K562 (cell line): ENCODE results near the gene SND1. TPM values are rescaled to one million over a fixed set of nuclear protein-coding genes. Genes with fewer than 3 reads are reported as not detected.
A peak's percentile ranks its signal among the peaks of the same experiment; 100 is the strongest.

ENCODE experiments used
- ATAC-seq: fragments of 200-7000 bp; cut with Tn5 transposase; 3 replicates; pipeline ENCODE4 v1.9.1; 2020; ENCODE audit warnings: moderate library complexity
- BruUV-seq: library from RNA; stranded (reverse); fragments of 400-500 nt; replicated peaks from 2 replicates; lab custom pipeline; 2021; lab: Mats Ljungman, UMichigan
- CTCF ChIA-PET: fragments of 300-600 bp; formaldehyde crosslinking; extraction: SDS; loops from one replicate; lab custom pipeline; 2021; ENCODE audit warnings: low intra/inter-chr PET ratio; lab: Yijun Ruan, JAX
- POLR2A ChIA-PET: fragments of 300-600, 350-650 bp; sonication (Branson Sonifier 250); formaldehyde crosslinking; extraction: SDS; loops from one replicate; lab custom pipeline; 2021; ENCODE audit warnings: antibody characterized with exemption, inconsistent platforms; lab: Yijun Ruan, JAX
- DNase-seq, 4 experiments: peaks; one replicate each; pipeline versions ENCODE4 v3.0.0 to v3.0.0-alpha.2; 2011 to 2018; ENCODE audit warnings: low spot score in 3 of 4, mixed read lengths in 3 of 4; ENCODE audit errors: extremely low read depth in 1 of 4
- FAIRE-seq: peaks from 2 replicates; lab custom pipeline; 2011; peaks lifted over from hg19 to GRCh38; lab: Jason Lieb, UNC
- H2AFZ ChIP-seq: 2 replicates; pipeline ENCODE4 v1.6.0; 2011; ENCODE audit warnings: low read depth, low read length, control low read depth, inconsistent platforms
- H3K27ac ChIP-seq: fragments of 200-600 bp; 3 replicates; pipeline ENCODE4 v1.8.0; 2011; ENCODE audit warnings: low read depth, mild to moderate bottlenecking, control low read depth, inconsistent platforms, low read length, moderate library complexity, mixed read lengths; ENCODE audit errors: extremely low read depth
- H3K27me3 ChIP-seq, 2 experiments: fragments of 300-600 bp in 1 of 2; 2 replicates in 1 of 2; 3 replicates in 1 of 2; pipeline versions ENCODE4 v1.6.0 to v1.8.0; 2011; ENCODE audit warnings: inconsistent platforms in 2 of 2, low read length in 2 of 2, mild to moderate bottlenecking in 1 of 2, mixed read lengths in 1 of 2, moderate library complexity in 1 of 2; ENCODE audit not compliant: control insufficient read depth in 2 of 2, insufficient read depth in 2 of 2
- H3K36me3 ChIP-seq: fragments of 300-600 bp; 3 replicates; pipeline ENCODE4 v1.8.0; 2011; ENCODE audit warnings: mild to moderate bottlenecking, low read length, inconsistent platforms; ENCODE audit not compliant: control insufficient read depth, insufficient read depth
- H3K4me1 ChIP-seq, 2 experiments: fragments of 200-600 bp in 1 of 2; replicated peaks in 1 of 2; 2 replicates in 1 of 2; 3 replicates in 1 of 2; pipeline versions ENCODE4 v1.5.1 to v1.8.0; 2011; ENCODE audit warnings: inconsistent platforms in 2 of 2, low read length in 2 of 2, mild to moderate bottlenecking in 1 of 2, mixed read lengths in 1 of 2, moderate library complexity in 1 of 2; ENCODE audit not compliant: control insufficient read depth in 2 of 2, insufficient read depth in 2 of 2
- H3K4me2 ChIP-seq: 2 replicates; pipeline ENCODE4 v1.6.1; 2011; ENCODE audit warnings: low read length, control low read depth, inconsistent platforms, mixed read lengths; ENCODE audit not compliant: insufficient read depth
- H3K4me3 ChIP-seq: fragments of 200-600 bp; sonication (generic), shearing (Covaris generic); 2 replicates; pipeline ENCODE4 v1.5.1; 2016; ENCODE audit warnings: control low read depth, inconsistent platforms
- H3K79me2 ChIP-seq: fragments of 200-600 bp; 3 replicates; pipeline ENCODE4 v1.8.0; 2011; ENCODE audit warnings: low read length, inconsistent platforms; ENCODE audit not compliant: control insufficient read depth, insufficient read depth
- H3K9ac ChIP-seq, 2 experiments: 2 replicates each; pipeline versions ENCODE4 v1.6.0 to v1.6.1; 2011; ENCODE audit warnings: low read depth in 2 of 2, low read length in 2 of 2, control low read depth in 1 of 2, inconsistent platforms in 1 of 2, mild to moderate bottlenecking in 1 of 2, mixed read lengths in 1 of 2; ENCODE audit not compliant: insufficient read depth in 1 of 2
- H3K9me1 ChIP-seq: one replicate; pipeline ENCODE4 v1.6.0; 2011; ENCODE audit warnings: inconsistent platforms, mild to moderate bottlenecking, low read length, moderate library complexity; ENCODE audit not compliant: control insufficient read depth, insufficient read depth
- H3K9me3 ChIP-seq: replicated peaks from 2 replicates; pipeline ENCODE4 v1.5.1; 2011; ENCODE audit warnings: low read depth, low read length, inconsistent platforms; ENCODE audit not compliant: control insufficient read depth, insufficient read depth
- H4K20me1 ChIP-seq: replicated peaks from 2 replicates; pipeline ENCODE4 v1.6.1; 2011; ENCODE audit warnings: low read length, inconsistent platforms, mixed read lengths; ENCODE audit not compliant: control insufficient read depth, insufficient read depth
- BHLHE40 ChIP-seq: IDR thresholded peaks from 2 replicates; pipeline ENCODE4 v1.6.1; 2011; ENCODE audit warnings: low read length, improper control_type of control experiment
- EGR1 ChIP-seq: fragments of 450-650 bp; conservative IDR thresholded peaks from 2 replicates; pipeline ENCODE4 v1.6.1; 2017; ENCODE audit warnings: mild to moderate bottlenecking
- ELF2 ChIP-seq: fragments of 250-450 bp; sonication (Bioruptor Pico); IDR thresholded peaks from 2 replicates; pipeline ENCODE4 v1.5.0; 2021; ENCODE audit warnings: mild to moderate bottlenecking
- FOXA3 ChIP-seq, 2 experiments: fragments of 450-650 bp in 1 of 2; sonication (generic) in 1 of 2; formaldehyde crosslinking; IDR thresholded peaks in 1 of 2; conservative IDR thresholded peaks in 1 of 2; 2 replicates each; pipeline versions ENCODE4 v1.4.0 to v1.8.0; 2020 to 2022; ENCODE audit warnings: mild to moderate bottlenecking in 2 of 2, missing genetic modification reagents in 1 of 2
- HDAC2 ChIP-seq: fragments of 450-650 bp; IDR thresholded peaks from 2 replicates; pipeline ENCODE4 v1.6.1; 2016; ENCODE audit warnings: mild to moderate bottlenecking
- KLF6 ChIP-seq: fragments of 250-450 bp; sonication (Bioruptor Pico); IDR thresholded peaks from 2 replicates; pipeline ENCODE4 v1.4.0; 2020; ENCODE audit warnings: mild to moderate bottlenecking, moderate library complexity, borderline replicate concordance
- L3MBTL2 ChIP-seq: fragments of 450-650 bp; IDR thresholded peaks from 2 replicates; pipeline ENCODE4 v1.6.1; 2016; ENCODE audit warnings: mild to moderate bottlenecking, moderate library complexity
- SMAD1 ChIP-seq: fragments of 150-350 bp; IDR thresholded peaks from 2 replicates; pipeline ENCODE4 v1.6.1; 2014; ENCODE audit warnings: low read length, low read depth; ENCODE audit not compliant: partially characterized antibody
- SMAD2 ChIP-seq: fragments of 150-350 bp; IDR thresholded peaks from 2 replicates; pipeline ENCODE4 v1.6.1; 2014; ENCODE audit warnings: low read depth, mild to moderate bottlenecking, low read length
- YY1 ChIP-seq, 3 experiments: IDR thresholded peaks; 2 replicates each; pipeline ENCODE4 v1.6.1; 2011; ENCODE audit warnings: low read length in 2 of 3, mild to moderate bottlenecking in 2 of 3, moderate library complexity in 2 of 3, borderline replicate concordance in 1 of 3, control low read depth in 1 of 3, low read depth in 1 of 3; ENCODE audit not compliant: insufficient read depth in 3 of 3, insufficient replicate concordance in 2 of 3, control insufficient read depth in 1 of 3, insufficient read length in 1 of 3; ENCODE audit errors: extremely low read depth in 1 of 3
- ZBTB7A ChIP-seq: IDR thresholded peaks from 2 replicates; pipeline ENCODE4 v1.6.1; 2011; ENCODE audit warnings: low read depth, mild to moderate bottlenecking, low read length, moderate library complexity, borderline replicate concordance; ENCODE audit not compliant: control insufficient read depth
- WGBS: fragments of 100-300 bp; shearing (Covaris generic); methylation state at CpG from one replicate; pipeline ENCODE4 v1.1.6; 2016; ENCODE audit warnings: low coverage, mixed read lengths; ENCODE audit not compliant: insufficient coverage; ENCODE audit errors: missing lambda C conversion rate; 5-methylcytosine and 5-hydroxymethylcytosine counted together
- in situ Hi-C: fragments of 300-500 bp; cut with MboI; formaldehyde crosslinking; loops from 4 replicates; pipeline ENCODE4 v1.15.0; 2018; ENCODE audit warnings: inconsistent platforms, mixed read lengths
- intact Hi-C: fragments of 100-400 bp; cut with micrococcal nuclease; formaldehyde crosslinking; loops from 2 replicates; pipeline ENCODE4 v1.14.2; 2022
- polyA plus RNA-seq, 8 experiments: library from polyadenylated mRNA; depleted of rRNA in 4 of 8; stranded (reverse) in 5 of 8; unstranded in 3 of 8; fragments of >200 nt; fragmentation: Nextera tagmentation in 2 of 8; fragmentation: Illumina TruSeq in 1 of 8; extraction: Ambion mirVana in 2 of 8; extraction: Trizol in 1 of 8; gene quantifications; 2 replicates each; pipeline versions ENCODE4 v1.2.1 to v1.2.3, GENCODE V29; 2011 to 2014; ENCODE audit warnings: inconsistent platforms in 1 of 8, missing spikeins in 1 of 8
- total RNA-seq, 7 experiments: library from RNA; depleted of rRNA in 6 of 7; stranded (reverse); fragments of >200 nt in 6 of 7; fragmentation: Illumina TruSeq in 2 of 7; extraction: Trizol in 2 of 7; gene quantifications; 2 replicates each; pipeline versions ENCODE4 v1.2.1 to v1.2.3, GENCODE V29; 2011 to 2021; ENCODE audit warnings: low replicate concordance in 1 of 7
- TF ChIP-seq, protein P1 (sequence below): fragments of 450-650 bp; conservative IDR thresholded peaks from 2 replicates; pipeline ENCODE4 v1.6.1; 2016; ENCODE audit warnings: missing genetic modification characterization, low read depth, mild to moderate bottlenecking, missing compliant biosample characterization, moderate library complexity
- TF ChIP-seq, protein P2 (sequence below): fragments of 250-450 bp; sonication (Bioruptor Pico); IDR thresholded peaks from 2 replicates; pipeline ENCODE4 v1.9.0; 2021; ENCODE audit warnings: mild to moderate bottlenecking, inconsistent platforms

Gene SND1
- total and polyA plus RNA-seq, 9 of the 15 experiments (the other 6 are each of a cell fraction or from before 2014, with no cell fraction given), result 46.5 to 307 (median 191) TPM

DNA sequence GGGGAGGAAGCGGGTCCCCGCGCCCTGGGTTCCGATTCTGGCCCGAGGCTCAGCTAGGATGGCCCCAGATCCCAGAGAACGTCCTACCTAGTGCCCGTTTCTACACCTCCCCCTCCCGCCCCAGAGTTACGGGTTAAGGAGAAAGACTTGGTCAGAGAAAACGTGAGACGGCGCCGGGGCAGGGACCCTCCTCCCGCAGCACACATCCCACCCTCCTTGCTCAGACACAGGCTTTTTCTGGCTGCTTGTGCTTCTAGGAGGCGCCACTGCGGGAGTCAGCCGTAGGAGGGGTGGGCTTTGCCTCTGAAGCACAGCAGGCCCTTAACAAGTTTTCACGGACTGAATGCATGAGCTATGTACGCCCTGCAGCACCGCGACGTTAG lies 484.2 kb downstream of the SND1 start (continued):
- TF ChIP-seq KLF6, result no peak
- no peak for TF ChIP-seq FOXA3 (CRISPR knock-in tag; conservative IDR thresholded peaks at IDR 0.05 in 1 of 2, IDR thresholded peaks at IDR 0.05 in 1 of 2)
- TF ChIP-seq SMAD2, result no peak
- TF ChIP-seq, protein P1, sequence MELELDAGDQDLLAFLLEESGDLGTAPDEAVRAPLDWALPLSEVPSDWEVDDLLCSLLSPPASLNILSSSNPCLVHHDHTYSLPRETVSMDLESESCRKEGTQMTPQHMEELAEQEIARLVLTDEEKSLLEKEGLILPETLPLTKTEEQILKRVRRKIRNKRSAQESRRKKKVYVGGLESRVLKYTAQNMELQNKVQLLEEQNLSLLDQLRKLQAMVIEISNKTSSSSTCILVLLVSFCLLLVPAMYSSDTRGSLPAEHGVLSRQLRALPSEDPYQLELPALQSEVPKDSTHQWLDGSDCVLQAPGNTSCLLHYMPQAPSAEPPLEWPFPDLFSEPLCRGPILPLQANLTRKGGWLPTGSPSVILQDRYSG, result no peak
- no peak for TF ChIP-seq ZBTB7A
- TF ChIP-seq SMAD1, result no peak

DNA sequence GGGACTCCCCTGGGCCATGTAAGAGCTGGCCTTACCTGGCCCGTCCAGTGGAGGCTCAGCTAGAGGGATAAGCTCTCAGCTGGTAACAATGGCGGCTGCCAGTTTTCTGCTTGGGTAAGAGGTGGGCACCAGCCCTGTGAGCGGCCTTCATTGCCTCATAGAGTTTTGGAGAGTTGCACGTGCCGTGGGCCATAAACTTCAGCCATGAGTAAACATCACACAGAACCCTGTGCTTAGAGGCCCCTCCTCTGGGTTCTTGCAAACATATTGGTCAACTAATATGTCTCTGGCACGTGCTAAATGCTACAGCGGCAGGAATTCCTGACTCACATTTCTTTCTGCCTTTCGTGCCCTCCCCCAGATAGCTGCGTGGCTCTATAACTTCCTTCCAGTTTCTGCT lies 485.2 kb downstream of the SND1 start:
- Histone ChIP-seq H4K20me1 (no peaks in the 10 kb centered on the region), H3K4me2 (no peak overlapping the region), H3K4me3 (no peak overlapping the region), H3K4me1 (peaks cover 16% of the 10 kb centered on the region in 2 experiments)
- DNase-seq, result no peak
- in situ Hi-C loops, result no loop called here
- TF ChIP-seq ELF2 (no peak), L3MBTL2 (0 out of 2 replicates have a peak, but pooled peaks have one; percentile 19), YY1 (IDR thresholded peaks at IDR 0.05; ENCODE audit: borderline replicate concordance in 1 of 3, control insufficient read depth in 1 of 3, extremely low read depth in 1 of 3, insufficient read depth in 3 of 3, insufficient read length in 1 of 3, insufficient replicate concordance in 2 of 3, low read depth in 1 of 3, low read length in 2 of 3) (peak in 1 of 3 experiments; percentile 15), HDAC2 (no peak), BHLHE40 (peak; percentile 76; the same call in 1 of the 2 replicates), EGR1 (no peak)
- TF ChIP-seq, protein P2, sequence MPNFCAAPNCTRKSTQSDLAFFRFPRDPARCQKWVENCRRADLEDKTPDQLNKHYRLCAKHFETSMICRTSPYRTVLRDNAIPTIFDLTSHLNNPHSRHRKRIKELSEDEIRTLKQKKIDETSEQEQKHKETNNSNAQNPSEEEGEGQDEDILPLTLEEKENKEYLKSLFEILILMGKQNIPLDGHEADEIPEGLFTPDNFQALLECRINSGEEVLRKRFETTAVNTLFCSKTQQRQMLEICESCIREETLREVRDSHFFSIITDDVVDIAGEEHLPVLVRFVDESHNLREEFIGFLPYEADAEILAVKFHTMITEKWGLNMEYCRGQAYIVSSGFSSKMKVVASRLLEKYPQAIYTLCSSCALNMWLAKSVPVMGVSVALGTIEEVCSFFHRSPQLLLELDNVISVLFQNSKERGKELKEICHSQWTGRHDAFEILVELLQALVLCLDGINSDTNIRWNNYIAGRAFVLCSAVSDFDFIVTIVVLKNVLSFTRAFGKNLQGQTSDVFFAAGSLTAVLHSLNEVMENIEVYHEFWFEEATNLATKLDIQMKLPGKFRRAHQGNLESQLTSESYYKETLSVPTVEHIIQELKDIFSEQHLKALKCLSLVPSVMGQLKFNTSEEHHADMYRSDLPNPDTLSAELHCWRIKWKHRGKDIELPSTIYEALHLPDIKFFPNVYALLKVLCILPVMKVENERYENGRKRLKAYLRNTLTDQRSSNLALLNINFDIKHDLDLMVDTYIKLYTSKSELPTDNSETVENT (CRISPR knock-in tag), result no peak
- TF ChIP-seq, all 486 proteins: peak for 3
- H3K27ac ChIP-seq, result no peak overlapping the region
- no peaks in the 10 kb centered on the region for H3K9me1 ChIP-seq
- 17% methylated on average over 9 of the region's 9 CpGs for WGBS
- no peak overlapping the region for H2AFZ ChIP-seq
- ChIA-PET POLR2A (interaction anchor here (1.0 to 1.6 kb wide), 3 partner anchors 8 to 24 kb away, joined by 3 to 6 read pairs (median 5); no protein-coding TSS in a partner anchor), CTCF (interaction anchor here (0.5 to 5.3 kb wide), 2 partner anchors 39 to 72 kb away, joined by 3 to 53 read pairs; no protein-coding TSS in a partner anchor)
- H3K9ac ChIP-seq, result no peak overlapping the region
- H3K79me2 ChIP-seq, result no peaks in the 10 kb centered on the region
- peaks cover 21 to 35% of the 10 kb centered on the region in 2 experiments for H3K27me3 ChIP-seq
- no peak for ATAC-seq
- no peak for FAIRE-seq
- intact Hi-C loops, result no loop called here
- no TSS peak for BruUV-seq
- H3K36me3 ChIP-seq, result no peaks in the 10 kb centered on the region
- no peaks in the 10 kb centered on the region for H3K9me3 ChIP-seq
